ENCODE measurements around the gene SHKBP1. TPM values are rescaled to one million over a fixed set of nuclear protein-coding genes. Genes with fewer than 3 reads are reported as not detected.

SHKBP1 gene
- total RNA-seq, 1 donor, result 16.3 TPM

- no peaks in the 10 kb centered on the region for H3K9me3 ChIP-seq (ENCODE audit: low read depth, low read length)
- DNase-seq (ENCODE audit: insufficient read length, low spot score, missing footprints), result peak; percentile 97
- peak overlapping the region; percentile 84 for H2AFZ ChIP-seq (ENCODE audit: low read length)
- H3K27ac ChIP-seq (ENCODE audit: low read depth, low read length), result no peak overlapping the region
- no peaks in the 10 kb centered on the region for H3K36me3 ChIP-seq (ENCODE audit: insufficient read depth, low read length)
- TF ChIP-seq CTCF (IDR thresholded peaks at IDR 0.05; ENCODE audit: extremely low read depth, low read depth, low read length), result no peak
- no peaks in the 10 kb centered on the region for H4K20me1 ChIP-seq (ENCODE audit: insufficient read depth, low read length)
- peak overlapping the region; percentile 71 for H3K4me3 ChIP-seq (ENCODE audit: insufficient read depth, low read length)
- H3K4me1 ChIP-seq (ENCODE audit: insufficient read depth, low read length), result peaks cover 36% of the 10 kb centered on the region
- H3K27me3 ChIP-seq (ENCODE audit: insufficient read depth, low read length), result peaks cover 5% of the 10 kb centered on the region
- H3K4me2 ChIP-seq (ENCODE audit: insufficient read depth, low read length), result peak overlapping the region; percentile 84
- no peaks in the 10 kb centered on the region for H3K79me2 ChIP-seq (ENCODE audit: insufficient read depth, low read length)
Observed at GRCh38 chr19:40605216-40605971, 28.7 kb downstream of the SHKBP1 start.

GRCh38 chr19:40607311-40608239 lies 30.9 kb downstream of the SHKBP1 start:
- Histone ChIP-seq H3K4me1 (ENCODE audit: insufficient read depth, low read length) (peaks cover 30% of the 10 kb centered on the region), H3K4me2 (ENCODE audit: insufficient read depth, low read length) (no peak overlapping the region), H3K9me3 (ENCODE audit: low read depth, low read length) (no peaks in the 10 kb centered on the region)

GRCh38 chr19:40608240-40608621 lies 31.6 kb downstream of the SHKBP1 start:
- H3K27ac ChIP-seq (ENCODE audit: low read depth, low read length), result no peak overlapping the region
- no peak overlapping the region for H3K4me2 ChIP-seq (ENCODE audit: insufficient read depth, low read length)
- H3K27me3 ChIP-seq (ENCODE audit: insufficient read depth, low read length), result no peaks in the 10 kb centered on the region
- H4K20me1 ChIP-seq (ENCODE audit: insufficient read depth, low read length), result no peaks in the 10 kb centered on the region
- H3K79me2 ChIP-seq (ENCODE audit: insufficient read depth, low read length), result no peaks in the 10 kb centered on the region
- no peak overlapping the region for H3K4me3 ChIP-seq (ENCODE audit: insufficient read depth, low read length)
- peaks cover 25% of the 10 kb centered on the region for H3K4me1 ChIP-seq (ENCODE audit: insufficient read depth, low read length)
- DNase-seq (ENCODE audit: insufficient read length, low spot score, missing footprints), result peak; percentile 90
- H3K36me3 ChIP-seq (ENCODE audit: insufficient read depth, low read length), result no peaks in the 10 kb centered on the region
- H2AFZ ChIP-seq (ENCODE audit: low read length), result no peak overlapping the region
- H3K9me3 ChIP-seq (ENCODE audit: low read depth, low read length), result no peaks in the 10 kb centered on the region
- no peak for TF ChIP-seq CTCF (IDR thresholded peaks at IDR 0.05; ENCODE audit: extremely low read depth, low read depth, low read length)

More at GRCh38 chr19:40607311-40608239, 30.9 kb downstream of the SHKBP1 start:
- H2AFZ ChIP-seq (ENCODE audit: low read length), result no peak overlapping the region
- TF ChIP-seq CTCF (IDR thresholded peaks at IDR 0.05; ENCODE audit: extremely low read depth, low read depth, low read length), result no peak
- no peak overlapping the region for H3K27ac ChIP-seq (ENCODE audit: low read depth, low read length)
- peak; percentile 87 for DNase-seq (ENCODE audit: insufficient read length, low spot score, missing footprints)
- H3K36me3 ChIP-seq (ENCODE audit: insufficient read depth, low read length), result no peaks in the 10 kb centered on the region
- H3K27me3 ChIP-seq (ENCODE audit: insufficient read depth, low read length), result no peaks in the 10 kb centered on the region
- H3K79me2 ChIP-seq (ENCODE audit: insufficient read depth, low read length), result no peaks in the 10 kb centered on the region
- H3K4me3 ChIP-seq (ENCODE audit: insufficient read depth, low read length), result no peak overlapping the region
- no peaks in the 10 kb centered on the region for H4K20me1 ChIP-seq (ENCODE audit: insufficient read depth, low read length)

GRCh38 chr19:40608957-40609356 lies 32.3 kb downstream of the SHKBP1 start:
- Histone ChIP-seq H3K27ac (ENCODE audit: low read depth, low read length) (no peak overlapping the region), H2AFZ (ENCODE audit: low read length) (no peak overlapping the region), H4K20me1 (ENCODE audit: insufficient read depth, low read length) (no peaks in the 10 kb centered on the region), H3K79me2 (ENCODE audit: insufficient read depth, low read length) (no peaks in the 10 kb centered on the region), H3K4me2 (ENCODE audit: insufficient read depth, low read length) (peak overlapping the region; percentile 84), H3K4me1 (ENCODE audit: insufficient read depth, low read length) (peaks cover 20% of the 10 kb centered on the region), H3K4me3 (ENCODE audit: insufficient read depth, low read length) (no peak overlapping the region), H3K9me3 (ENCODE audit: low read depth, low read length) (no peaks in the 10 kb centered on the region), H3K27me3 (ENCODE audit: insufficient read depth, low read length) (no peaks in the 10 kb centered on the region), H3K36me3 (ENCODE audit: insufficient read depth, low read length) (no peaks in the 10 kb centered on the region)
- DNase-seq (ENCODE audit: insufficient read length, low spot score, missing footprints), result peak; percentile 77
- no peak for TF ChIP-seq CTCF (IDR thresholded peaks at IDR 0.05; ENCODE audit: extremely low read depth, low read depth, low read length)
